ENCODE measurements around the gene CRIM1. TPM values are rescaled to one million over a fixed set of nuclear protein-coding genes. Genes with fewer than 3 reads are reported as not detected.

Gene CRIM1
- total RNA-seq, 5 donors from 2014 or later (not counting 1 experiment from before 2014, with no cell fraction given) = 2.0 to 5.8 (median 4.2) TPM

GRCh38 chr2:36432479-36432878 lies 76.9 kb downstream of the CRIM1 start:
- DNase-seq (no peak), ATAC-seq (replicated peaks in 1 of 4) (no peak)
- ChIA-PET POLR2A (interaction anchor here in 1 of 2 donors (0.5 kb wide), 1 partner anchor 45 kb away, joined by 3 read pairs; no protein-coding TSS in a partner anchor), CTCF (no interaction called here)
- H3K4me1 ChIP-seq (ENCODE audit: control insufficient read depth in 1 of 2, extremely low read depth in 1 of 2, insufficient read depth in 2 of 2, low read length in 2 of 2) = no peaks in the 10 kb centered on the region
- Mint-ChIP-seq H3K36me3 (no peaks in the 10 kb centered on the region), H3K4me3 (no peak overlapping the region), H3K4me1 (no peaks in the 10 kb centered on the region), H3K27ac (no peak overlapping the region), H3K9me3 (no peaks in the 10 kb centered on the region), H3K27me3 (no peaks in the 10 kb centered on the region)
- whole genome bisulfite sequencing (ENCODE audit: insufficient coverage) = 86% methylated on average over 1 of the region's 3 CpGs
- H3K4me3 ChIP-seq (ENCODE audit: control insufficient read depth in 1 of 2, extremely low read depth in 1 of 2, low read length in 1 of 2) = no peak overlapping the region
- H3K27me3 ChIP-seq (replicated peaks in 1 of 2; ENCODE audit: control insufficient read depth in 2 of 2, extremely low read depth in 1 of 2, insufficient read depth in 2 of 2, low read length in 1 of 2) = no peaks in the 10 kb centered on the region
- H3K9me3 ChIP-seq = no peaks in the 10 kb centered on the region
- no peak overlapping the region for H3K27ac ChIP-seq (ENCODE audit: low read length)
- H3K36me3 ChIP-seq (ENCODE audit: control insufficient read depth in 2 of 2, extremely low read depth in 1 of 2, insufficient read depth in 1 of 2, low read length in 1 of 2) = no peaks in the 10 kb centered on the region

GRCh38 chr2:36433311-36434217 lies 78.0 kb downstream of the CRIM1 start:
- DNase-seq (no peak), ATAC-seq (replicated peaks in 1 of 4) (no peak)
- CTCF ChIA-PET = interaction anchor here in 1 of 2 donors (0.5 kb wide), 1 partner anchor 353 kb away, joined by 5 read pairs; no protein-coding TSS in a partner anchor
- POLR2A ChIA-PET = no interaction called here
- no peaks in the 10 kb centered on the region for H3K4me1 Mint-ChIP-seq
- no peaks in the 10 kb centered on the region for H3K9me3 Mint-ChIP-seq
- no peak overlapping the region for H3K4me3 Mint-ChIP-seq
- H3K4me3 ChIP-seq (ENCODE audit: control insufficient read depth in 1 of 2, extremely low read depth in 1 of 2, low read length in 1 of 2) = no peak overlapping the region
- no peaks in the 10 kb centered on the region for H3K36me3 ChIP-seq (ENCODE audit: control insufficient read depth in 2 of 2, extremely low read depth in 1 of 2, insufficient read depth in 1 of 2, low read length in 1 of 2)
- no peaks in the 10 kb centered on the region for H3K9me3 ChIP-seq
- no peaks in the 10 kb centered on the region for H3K4me1 ChIP-seq (ENCODE audit: control insufficient read depth in 1 of 2, extremely low read depth in 1 of 2, insufficient read depth in 2 of 2, low read length in 2 of 2)
- H3K27me3 ChIP-seq (replicated peaks in 1 of 2; ENCODE audit: control insufficient read depth in 2 of 2, extremely low read depth in 1 of 2, insufficient read depth in 2 of 2, low read length in 1 of 2) = no peaks in the 10 kb centered on the region
- 88% methylated on average over 7 of the region's 11 CpGs for WGBS (ENCODE audit: insufficient coverage)
- H3K27me3 Mint-ChIP-seq = no peaks in the 10 kb centered on the region
- H3K27ac ChIP-seq (ENCODE audit: low read length) = no peak overlapping the region
- H3K36me3 Mint-ChIP-seq = no peaks in the 10 kb centered on the region
- no peak overlapping the region for H3K27ac Mint-ChIP-seq

GRCh38 chr2:36438449-36438977 lies 82.9 kb downstream of the CRIM1 start:
- H3K36me3 ChIP-seq (ENCODE audit: control insufficient read depth in 2 of 2, extremely low read depth in 1 of 2, insufficient read depth in 1 of 2, low read length in 1 of 2) = no peaks in the 10 kb centered on the region
- Mint-ChIP-seq H3K4me1 (peaks cover 9 to 10% (median 10%) of the 10 kb centered on the region in 3 donors), H3K36me3 (peaks cover 3% of the 10 kb centered on the region), H3K27ac (no peak overlapping the region), H3K9me3 (no peaks in the 10 kb centered on the region), H3K4me3 (no peak overlapping the region), H3K27me3 (peaks cover 2 to 3% of the 10 kb centered on the region in 2 donors)
- H3K4me3 ChIP-seq (ENCODE audit: control insufficient read depth in 1 of 2, extremely low read depth in 1 of 2, low read length in 1 of 2) = no peak overlapping the region
- H3K27ac ChIP-seq (ENCODE audit: low read length) = no peak overlapping the region
- DNase-seq = no peak
- POLR2A ChIA-PET = no interaction called here
- H3K27me3 ChIP-seq (replicated peaks in 1 of 2; ENCODE audit: control insufficient read depth in 2 of 2, extremely low read depth in 1 of 2, insufficient read depth in 2 of 2, low read length in 1 of 2) = peaks cover 0 to 3% of the 10 kb centered on the region in 2 experiments
- H3K9me3 ChIP-seq = no peaks in the 10 kb centered on the region
- ATAC-seq (replicated peaks in 1 of 4) = no peak
- 94% methylated on average over 2 of the region's 3 CpGs for WGBS (ENCODE audit: insufficient coverage)
- no peaks in the 10 kb centered on the region for H3K4me1 ChIP-seq (ENCODE audit: control insufficient read depth in 1 of 2, extremely low read depth in 1 of 2, insufficient read depth in 2 of 2, low read length in 2 of 2)
- CTCF ChIA-PET = interaction anchor here (0.6 to 0.7 kb wide), 2 partner anchors 14 to 69 kb away, joined by 3 to 4 read pairs; no protein-coding TSS in a partner anchor

- Mint-ChIP-seq H3K27me3 (peaks cover 2 to 3% of the 10 kb centered on the region in 2 donors), H3K9me3 (no peaks in the 10 kb centered on the region), H3K4me1 (peaks cover 9 to 10% (median 10%) of the 10 kb centered on the region in 3 donors), H3K27ac (no peak overlapping the region), H3K4me3 (no peak overlapping the region), H3K36me3 (peaks cover 3% of the 10 kb centered on the region)
- CTCF ChIA-PET = no interaction called here
- 93% methylated on average over 3 of the region's 4 CpGs for WGBS (ENCODE audit: insufficient coverage)
- Histone ChIP-seq H3K4me1 (ENCODE audit: control insufficient read depth in 1 of 2, extremely low read depth in 1 of 2, insufficient read depth in 2 of 2, low read length in 2 of 2) (no peaks in the 10 kb centered on the region), H3K4me3 (ENCODE audit: control insufficient read depth in 1 of 2, extremely low read depth in 1 of 2, low read length in 1 of 2) (no peak overlapping the region), H3K27me3 (replicated peaks in 1 of 2; ENCODE audit: control insufficient read depth in 2 of 2, extremely low read depth in 1 of 2, insufficient read depth in 2 of 2, low read length in 1 of 2) (peaks cover 0 to 3% of the 10 kb centered on the region in 2 experiments), H3K27ac (ENCODE audit: low read length) (no peak overlapping the region), H3K9me3 (no peaks in the 10 kb centered on the region), H3K36me3 (ENCODE audit: control insufficient read depth in 2 of 2, extremely low read depth in 1 of 2, insufficient read depth in 1 of 2, low read length in 1 of 2) (no peaks in the 10 kb centered on the region)
- POLR2A ChIA-PET = no interaction called here
- ATAC-seq (replicated peaks in 1 of 4) = no peak
- DNase-seq = no peak
Observed at GRCh38 chr2:36439084-36439483, 83.5 kb downstream of the CRIM1 start.

- Histone ChIP-seq H3K9me3 (no peaks in the 10 kb centered on the region), H3K27me3 (replicated peaks in 1 of 2; ENCODE audit: control insufficient read depth in 2 of 2, extremely low read depth in 1 of 2, insufficient read depth in 2 of 2, low read length in 1 of 2) (peaks cover 0 to 3% of the 10 kb centered on the region in 2 experiments), H3K4me3 (ENCODE audit: control insufficient read depth in 1 of 2, extremely low read depth in 1 of 2, low read length in 1 of 2) (no peak overlapping the region), H3K4me1 (ENCODE audit: control insufficient read depth in 1 of 2, extremely low read depth in 1 of 2, insufficient read depth in 2 of 2, low read length in 2 of 2) (no peaks in the 10 kb centered on the region), H3K36me3 (ENCODE audit: control insufficient read depth in 2 of 2, extremely low read depth in 1 of 2, insufficient read depth in 1 of 2, low read length in 1 of 2) (no peaks in the 10 kb centered on the region), H3K27ac (ENCODE audit: low read length) (no peak overlapping the region)
- ATAC-seq (replicated peaks in 1 of 4) (no peak), DNase-seq (no peak)
- no peak overlapping the region for H3K4me3 Mint-ChIP-seq
- H3K27ac Mint-ChIP-seq = no peak overlapping the region
- ChIA-PET POLR2A (no interaction called here), CTCF (no interaction called here)
- H3K27me3 Mint-ChIP-seq = peaks cover 2 to 7% of the 10 kb centered on the region in 2 donors
- 89% methylated on average over 10 of the region's 13 CpGs for WGBS (ENCODE audit: insufficient coverage)
- peaks cover 9 to 10% (median 10%) of the 10 kb centered on the region in 3 donors for H3K4me1 Mint-ChIP-seq
- no peaks in the 10 kb centered on the region for H3K9me3 Mint-ChIP-seq
- peaks cover 3% of the 10 kb centered on the region for H3K36me3 Mint-ChIP-seq
Observed at GRCh38 chr2:36441065-36441625, 85.6 kb downstream of the CRIM1 start.

- Mint-ChIP-seq H3K4me1 (peaks cover 9 to 10% (median 10%) of the 10 kb centered on the region in 3 donors), H3K4me3 (no peak overlapping the region), H3K9me3 (no peaks in the 10 kb centered on the region), H3K27me3 (peaks cover 2 to 7% of the 10 kb centered on the region in 2 donors), H3K27ac (no peak overlapping the region), H3K36me3 (peaks cover 3% of the 10 kb centered on the region)
- 44% methylated on average over 3 of the region's 6 CpGs for WGBS (ENCODE audit: insufficient coverage)
- Histone ChIP-seq H3K36me3 (ENCODE audit: control insufficient read depth in 2 of 2, extremely low read depth in 1 of 2, insufficient read depth in 1 of 2, low read length in 1 of 2) (no peaks in the 10 kb centered on the region), H3K27ac (ENCODE audit: low read length) (no peak overlapping the region), H3K27me3 (replicated peaks in 1 of 2; ENCODE audit: control insufficient read depth in 2 of 2, extremely low read depth in 1 of 2, insufficient read depth in 2 of 2, low read length in 1 of 2) (peaks cover 0 to 3% of the 10 kb centered on the region in 2 experiments), H3K4me3 (ENCODE audit: control insufficient read depth in 1 of 2, extremely low read depth in 1 of 2, low read length in 1 of 2) (no peak overlapping the region), H3K9me3 (no peaks in the 10 kb centered on the region), H3K4me1 (ENCODE audit: control insufficient read depth in 1 of 2, extremely low read depth in 1 of 2, insufficient read depth in 2 of 2, low read length in 2 of 2) (no peaks in the 10 kb centered on the region)
- ATAC-seq (replicated peaks in 1 of 4) (no peak), DNase-seq (no peak)
- ChIA-PET POLR2A (no interaction called here), CTCF (no interaction called here)
Observed at GRCh38 chr2:36441816-36442215, 86.2 kb downstream of the CRIM1 start.

Measured in T-cell (primary cell).